NCI-H146 treated with DMSO at 0.1 percent for 48 hours (cell line): ENCODE results near the gene WFDC11.

Experiments
- DNase-seq: peaks from one replicate; lab custom pipeline; 2025; ENCODE audit not compliant: unreplicated experiment; lab: John Stamatoyannopoulos, UW

Gene WFDC11

DNA sequence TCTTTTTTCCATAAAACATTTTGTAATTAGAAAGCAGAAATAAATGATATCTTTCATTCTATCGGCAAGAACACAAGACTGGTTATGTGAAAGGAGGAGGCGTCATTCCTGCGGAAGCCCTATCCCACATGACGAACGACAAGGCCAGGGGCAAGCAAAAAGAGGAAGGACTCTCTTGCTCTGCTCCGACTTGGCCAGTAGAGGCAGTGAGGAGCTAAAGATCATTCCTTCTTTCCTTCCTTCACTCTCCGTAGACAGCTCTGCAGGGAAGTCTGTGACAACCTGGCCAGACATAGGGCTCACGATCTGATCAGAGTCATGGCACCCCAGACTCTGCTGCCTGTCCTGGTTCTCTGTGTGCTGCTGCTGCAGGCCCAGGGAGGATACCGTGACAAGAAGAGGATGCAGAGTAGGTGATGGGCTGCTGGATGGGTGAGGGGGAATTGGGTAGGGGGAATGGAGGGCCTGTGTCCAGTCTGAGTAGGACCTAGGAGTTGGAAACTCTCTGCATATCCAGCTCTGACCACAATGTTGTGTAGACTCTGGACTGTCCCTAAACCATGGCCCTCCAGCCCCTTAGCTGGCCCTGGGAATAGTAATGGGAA is 40.4 kb downstream of the WFDC11 start, which contains the start of gene WFDC10A:
WFDC10A (plus strand) TSS at position 244 of the 605 bp plus-strand sequence; CDS start at position 319, 75 bp downstream.
- no peak for DNase-seq

DNA sequence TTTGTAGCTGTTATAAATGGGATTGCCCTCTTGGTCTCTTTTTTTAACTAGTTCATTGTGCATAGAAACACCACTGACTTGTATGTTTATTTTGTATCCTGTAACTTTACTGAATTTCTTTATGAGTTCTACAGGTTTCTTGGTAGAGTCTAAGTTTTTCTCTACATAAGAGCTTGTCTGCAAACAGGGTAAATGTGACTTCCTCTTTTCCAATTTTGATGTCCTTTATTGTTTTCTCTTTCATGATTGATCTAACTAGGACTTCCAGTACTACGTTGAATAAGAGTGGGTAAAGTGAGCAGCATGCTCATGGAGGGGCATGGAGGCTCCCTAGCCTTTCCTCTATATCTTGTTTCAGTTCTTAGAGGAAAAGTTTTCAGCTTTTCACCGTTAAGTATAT is 43.5 kb downstream of the WFDC11 start:
- DNase-seq, result no peak

DNA sequence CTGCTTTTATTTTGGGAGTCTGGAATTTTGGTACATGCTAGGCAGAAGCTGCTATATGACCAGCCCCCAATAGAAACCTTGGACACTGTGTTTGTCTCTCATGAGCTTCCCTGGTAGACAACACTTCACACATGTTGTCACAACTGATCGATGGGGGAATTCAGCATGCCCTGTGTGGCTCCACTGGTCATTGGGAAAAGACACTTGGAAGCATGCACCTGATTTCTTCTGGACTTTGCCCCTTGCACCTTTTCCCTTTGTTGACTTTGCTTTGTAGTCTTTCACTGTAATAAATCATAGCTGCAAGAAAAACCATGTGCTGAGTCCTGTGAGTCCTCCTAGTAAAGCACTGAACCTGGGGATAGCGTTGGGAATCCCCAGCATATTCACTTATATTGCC is 48.4 kb downstream of the WFDC11 start:
- DNase-seq, result no peak

DNA sequence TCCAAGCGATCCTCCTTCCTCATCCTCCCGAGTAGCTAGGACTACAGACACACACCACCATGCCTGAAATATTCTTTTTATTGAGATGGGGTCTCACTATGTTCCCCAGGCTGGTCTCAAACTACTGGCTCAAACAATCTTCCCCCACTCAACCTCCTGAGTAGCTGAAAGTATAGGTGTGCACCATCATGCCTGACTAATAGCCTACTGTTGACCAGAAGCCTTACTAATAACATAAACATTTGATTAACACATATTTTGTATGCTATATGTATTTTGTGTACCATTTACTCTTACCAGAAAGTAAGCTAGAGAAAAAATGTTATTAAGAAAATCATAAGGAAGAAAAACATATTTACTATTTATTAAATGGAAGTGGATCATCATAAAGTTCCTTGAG is 52.4 kb downstream of the WFDC11 start:
- DNase-seq, result no peak

DNA sequence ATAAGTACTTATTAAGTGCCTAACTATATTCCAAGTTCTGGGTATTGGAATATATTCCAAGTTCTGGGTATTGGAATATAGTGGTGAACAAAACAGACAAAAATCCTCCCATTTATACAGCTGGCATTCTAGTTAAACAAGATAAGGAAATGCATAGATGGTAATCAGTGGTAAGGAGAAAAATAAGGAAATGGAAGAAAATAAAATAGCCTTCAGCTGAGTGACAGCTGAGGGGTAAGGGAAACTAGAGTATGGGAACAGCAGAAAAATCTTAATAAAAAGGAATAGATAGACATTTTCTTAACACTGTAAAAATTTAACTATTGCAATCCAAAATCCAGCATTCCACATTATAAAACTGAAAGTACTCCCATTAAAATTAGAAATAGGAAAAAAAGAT is 57.7 kb downstream of the WFDC11 start:
- no peak for DNase-seq

DNA sequence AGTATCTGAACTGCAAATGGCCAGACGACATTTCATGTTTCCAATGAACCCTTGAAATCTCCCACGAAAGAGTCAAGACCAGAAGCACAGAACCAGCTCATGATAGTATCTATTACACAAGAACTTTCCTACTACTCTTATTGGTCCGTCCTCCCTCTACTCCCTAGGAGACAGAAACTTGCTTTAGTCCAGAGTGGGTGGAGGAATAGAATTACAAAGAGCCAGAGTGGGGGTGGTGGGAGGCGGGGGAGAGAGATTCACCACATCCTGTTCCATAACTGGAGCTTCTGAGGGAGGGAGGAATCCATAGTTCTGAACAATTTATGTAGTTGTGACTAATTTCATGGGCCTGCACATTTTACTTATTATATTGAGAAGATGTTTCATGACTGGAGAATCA is 59.0 kb downstream of the WFDC11 start:
- DNase-seq, result no peak

DNA sequence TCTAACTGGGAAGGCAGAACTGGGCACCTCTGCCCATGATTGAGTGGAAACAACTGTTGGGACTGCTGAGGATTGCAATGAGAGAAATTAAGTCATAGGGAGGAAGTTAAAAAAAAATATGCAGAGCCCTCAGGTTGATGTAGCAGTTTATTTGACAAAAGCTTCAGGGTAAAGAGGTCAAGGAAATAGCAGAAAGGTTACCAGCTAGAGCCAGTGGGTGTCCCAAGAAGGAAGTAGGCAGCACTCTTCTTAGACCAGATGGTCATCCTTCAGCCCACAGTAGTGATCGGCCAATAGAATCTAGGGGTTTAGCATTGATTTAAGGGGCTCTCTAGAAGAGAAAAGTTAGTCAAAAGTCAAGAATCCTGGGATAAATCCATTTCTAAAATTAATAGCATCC is 62.2 kb downstream of the WFDC11 start:
- DNase-seq, result no peak
